HG02763 (cell line): ENCODE results near the gene EPB41L2.
"Not testable (repeated sequence)": the region's sequence is repeated elsewhere in the genome, so short reads cannot be mapped to it uniquely, and the experiment has no call there.

ENCODE experiments used
- ATAC-seq: cut with Tn5 transposase; IDR thresholded peaks from one replicate; pipeline ENCODE4 v1.9.1; 2021; ENCODE audit warnings: mild to moderate bottlenecking, moderate library complexity; ENCODE audit not compliant: unreplicated experiment

The EPB41L2 gene

GRCh38 chr6:130815200-130816071, 247.6 kb downstream of the EPB41L2 start:
- no peak for ATAC-seq

GRCh38 chr6:130814506-130814905, 248.5 kb downstream of the EPB41L2 start:
- no peak for ATAC-seq

DNA sequence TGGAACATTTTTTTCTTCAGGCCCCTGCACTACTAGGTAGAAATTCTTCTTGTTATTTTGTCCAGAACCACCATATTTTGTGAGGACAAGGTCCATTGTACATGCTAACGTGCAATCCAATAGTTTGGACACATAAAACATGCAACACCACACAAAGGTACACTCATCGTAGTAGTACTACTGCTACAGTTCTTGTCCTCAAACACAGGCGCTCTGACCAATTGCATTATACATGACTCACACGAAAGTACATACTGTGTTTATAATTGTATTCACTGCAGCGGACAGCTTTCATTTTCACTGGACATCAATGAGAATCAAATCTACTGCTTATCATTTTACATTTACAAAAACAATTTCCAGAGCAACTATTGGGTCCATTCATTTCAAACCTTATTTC, 251.1 kb downstream of the EPB41L2 start:
- no peak for ATAC-seq

- ATAC-seq, result no peak
Measured at GRCh38 chr6:130810307-130811030, 252.6 kb downstream of the EPB41L2 start.

- not testable (repeated sequence) for ATAC-seq
Measured at GRCh38 chr6:130801368-130801767, 261.7 kb downstream of the EPB41L2 start.

DNA sequence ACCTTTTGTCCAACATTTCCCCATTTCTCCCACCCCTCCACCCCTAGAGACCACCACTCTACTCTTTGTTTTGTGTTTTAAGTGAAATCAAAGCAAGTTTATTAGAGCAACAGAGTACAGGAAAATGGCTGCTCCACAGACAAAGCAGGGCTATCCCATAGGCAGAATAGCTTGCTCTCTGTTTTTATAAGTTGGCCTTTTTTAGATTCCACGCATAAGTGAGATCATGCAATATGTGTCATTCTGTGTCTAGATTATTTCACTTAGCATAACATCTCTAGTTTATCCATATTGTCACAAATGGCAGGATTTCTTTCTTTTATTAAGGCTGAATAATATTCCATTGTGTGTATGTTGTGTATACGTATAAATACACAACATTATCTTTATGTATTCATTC, 266.0 kb downstream of the EPB41L2 start:
- no peak for ATAC-seq

DNA sequence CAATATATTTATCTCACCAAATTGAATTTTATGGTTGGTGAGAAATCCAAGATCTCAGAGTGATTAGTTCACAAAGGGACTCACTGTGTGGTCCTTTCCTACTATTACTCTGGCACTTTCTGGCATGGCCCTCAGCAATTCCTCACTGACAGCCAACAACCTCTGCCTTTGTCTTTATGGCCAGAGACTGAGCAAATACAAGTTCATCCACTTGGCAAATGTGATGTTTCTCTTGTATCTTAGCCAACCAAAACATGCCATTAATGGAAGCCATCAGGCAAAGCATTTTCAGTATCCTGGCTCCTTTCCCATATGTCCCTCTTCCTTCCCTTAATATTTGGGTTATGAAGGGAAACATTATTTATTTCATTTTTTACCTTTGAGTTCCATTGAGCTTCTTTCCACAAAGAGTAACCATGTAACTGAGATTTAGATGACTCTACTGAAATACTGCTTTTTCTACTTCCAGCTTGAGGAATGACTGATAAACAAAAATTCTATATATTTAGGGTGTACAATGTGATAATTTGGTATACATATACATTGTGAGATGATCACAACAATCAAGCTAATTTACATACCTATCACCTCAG, 266.6 kb downstream of the EPB41L2 start:
- no peak for ATAC-seq

DNA sequence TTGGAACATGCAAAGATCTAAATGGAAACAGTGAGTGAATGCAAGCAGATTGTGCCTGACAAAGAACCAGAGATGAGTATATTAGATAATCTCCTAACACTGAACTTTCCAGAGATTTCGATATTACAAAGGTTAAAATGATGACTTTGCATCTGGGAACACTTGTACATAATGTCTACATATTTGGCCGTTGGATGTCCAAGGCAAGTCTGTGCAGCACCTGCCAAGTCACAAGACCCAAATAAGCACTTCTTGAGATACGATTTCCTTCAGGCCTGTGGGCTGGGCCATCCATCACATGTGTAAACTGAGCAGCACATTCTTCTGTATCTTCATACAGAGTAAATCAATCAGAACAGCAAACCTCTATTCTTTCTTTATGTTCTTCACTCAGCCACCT, 268.3 kb downstream of the EPB41L2 start:
- no peak for ATAC-seq

- ATAC-seq, result no peak
Measured at GRCh38 chr6:130794010-130794697, 268.9 kb downstream of the EPB41L2 start.
